Epithelial cell of esophagus (primary cell): ENCODE measurements around the gene TMEM9B.

Source experiments
- DNase-seq: peaks from one replicate; pipeline ENCODE4 v3.0.0; 2010; ENCODE audit warnings: low read depth
- H3K4me3 ChIP-seq: 2 replicates; pipeline ENCODE4 v1.5.1; 2011; ENCODE audit warnings: mild to moderate bottlenecking, low read length, control low read depth
- TF ChIP-seq, protein P1 (sequence below): IDR thresholded peaks from 2 replicates; pipeline ENCODE4 v1.5.1; 2011; ENCODE audit warnings: low read depth, mild to moderate bottlenecking, low read length, control low read depth, inconsistent platforms; ENCODE audit not compliant: insufficient read depth; ENCODE audit errors: missing control alignments

The TMEM9B gene

DNA sequence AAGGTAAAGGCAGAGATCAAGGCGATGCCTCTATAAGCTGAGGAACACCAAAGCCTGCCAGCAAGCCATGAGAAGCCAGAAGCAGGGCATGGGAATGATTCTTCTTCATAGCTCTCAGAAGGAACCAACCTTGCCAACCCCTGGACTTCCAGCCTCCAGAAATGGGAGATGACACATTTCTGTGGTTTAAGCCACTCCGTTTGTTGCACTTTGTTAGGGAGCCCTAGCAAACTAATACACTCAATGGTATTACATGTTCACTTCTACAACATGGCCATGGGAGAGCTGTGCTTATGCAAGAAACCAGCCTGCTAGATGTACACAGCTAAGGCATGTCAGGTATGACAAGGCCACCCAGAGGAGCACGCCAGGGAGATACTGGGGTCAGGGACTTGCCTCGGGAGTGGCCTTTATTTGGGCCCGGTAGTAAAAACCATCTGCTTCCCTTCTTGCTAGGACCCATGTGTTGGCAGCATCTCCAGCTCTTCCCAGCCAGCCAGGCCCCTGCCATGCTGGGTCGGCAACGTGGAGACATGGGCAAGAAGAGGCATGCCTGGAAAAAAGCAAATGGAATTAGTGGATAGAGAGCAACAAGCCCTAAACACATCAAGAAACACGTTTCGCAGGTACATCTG lies 35.1 kb downstream of the TMEM9B start:
- H3K4me3 ChIP-seq = no peak overlapping the region
- peak; percentile 18 for DNase-seq
- TF ChIP-seq, protein P1, sequence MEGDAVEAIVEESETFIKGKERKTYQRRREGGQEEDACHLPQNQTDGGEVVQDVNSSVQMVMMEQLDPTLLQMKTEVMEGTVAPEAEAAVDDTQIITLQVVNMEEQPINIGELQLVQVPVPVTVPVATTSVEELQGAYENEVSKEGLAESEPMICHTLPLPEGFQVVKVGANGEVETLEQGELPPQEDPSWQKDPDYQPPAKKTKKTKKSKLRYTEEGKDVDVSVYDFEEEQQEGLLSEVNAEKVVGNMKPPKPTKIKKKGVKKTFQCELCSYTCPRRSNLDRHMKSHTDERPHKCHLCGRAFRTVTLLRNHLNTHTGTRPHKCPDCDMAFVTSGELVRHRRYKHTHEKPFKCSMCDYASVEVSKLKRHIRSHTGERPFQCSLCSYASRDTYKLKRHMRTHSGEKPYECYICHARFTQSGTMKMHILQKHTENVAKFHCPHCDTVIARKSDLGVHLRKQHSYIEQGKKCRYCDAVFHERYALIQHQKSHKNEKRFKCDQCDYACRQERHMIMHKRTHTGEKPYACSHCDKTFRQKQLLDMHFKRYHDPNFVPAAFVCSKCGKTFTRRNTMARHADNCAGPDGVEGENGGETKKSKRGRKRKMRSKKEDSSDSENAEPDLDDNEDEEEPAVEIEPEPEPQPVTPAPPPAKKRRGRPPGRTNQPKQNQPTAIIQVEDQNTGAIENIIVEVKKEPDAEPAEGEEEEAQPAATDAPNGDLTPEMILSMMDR = no peak

- no peak for DNase-seq
- TF ChIP-seq, protein P1 = no peak
Measured at GRCh38 chr11:8928205-8928604, 36.0 kb downstream of the TMEM9B start.

GRCh38 chr11:8927233-8927632 lies 37.0 kb downstream of the TMEM9B start:
- no peak for DNase-seq
- TF ChIP-seq, protein P1 = no peak
- H3K4me3 ChIP-seq = no peak overlapping the region

More at GRCh38 chr11:8928205-8928604, 36.0 kb downstream of the TMEM9B start:
- no peak overlapping the region for H3K4me3 ChIP-seq

- TF ChIP-seq, protein P1 = no peak
- DNase-seq = no peak
- no peak overlapping the region for H3K4me3 ChIP-seq
Measured at GRCh38 chr11:8926236-8926635, 38.0 kb downstream of the TMEM9B start.

GRCh38 chr11:8925711-8926110 lies 38.5 kb downstream of the TMEM9B start:
- no peak overlapping the region for H3K4me3 ChIP-seq
- TF ChIP-seq, protein P1 = no peak
- DNase-seq = no peak

- no peak overlapping the region for H3K4me3 ChIP-seq
- TF ChIP-seq, protein P1 = no peak
- DNase-seq = no peak
Measured at GRCh38 chr11:8922691-8923090, 41.6 kb downstream of the TMEM9B start.

- peak; percentile 51 for DNase-seq
- TF ChIP-seq, protein P1 = no peak
- no peak overlapping the region for H3K4me3 ChIP-seq
Measured at GRCh38 chr11:8917157-8917825, 47.0 kb downstream of the TMEM9B start.
